NK-92 (cell line): Measurements from ENCODE around the gene NPL.

Experiments
- DNase-seq: peaks from one replicate; lab custom pipeline; 2025; ENCODE audit not compliant: unreplicated experiment; lab: John Stamatoyannopoulos, UW

NPL gene

DNA sequence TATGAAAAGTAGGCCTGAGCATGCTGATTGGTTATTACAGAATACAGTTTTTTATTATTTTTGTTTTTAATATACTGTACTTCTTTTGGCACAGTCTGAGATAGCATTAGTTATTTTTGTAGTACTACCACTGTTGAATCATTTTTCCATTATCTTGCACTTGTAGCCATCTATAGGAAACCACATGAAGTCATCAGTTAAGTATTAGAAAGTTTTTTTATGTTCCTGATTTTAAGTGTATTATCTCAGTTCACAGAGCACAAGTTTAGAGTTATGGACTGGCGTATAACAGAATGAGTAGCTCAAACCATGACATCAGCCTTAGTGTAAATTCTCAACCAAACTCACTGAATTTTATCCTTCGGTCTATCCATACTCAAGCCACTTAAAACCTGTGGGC, 72.4 kb downstream of the NPL start:
- no peak for DNase-seq

GRCh38 chr1:182862827-182863226, 73.3 kb downstream of the NPL start:
- DNase-seq: no peak

DNA sequence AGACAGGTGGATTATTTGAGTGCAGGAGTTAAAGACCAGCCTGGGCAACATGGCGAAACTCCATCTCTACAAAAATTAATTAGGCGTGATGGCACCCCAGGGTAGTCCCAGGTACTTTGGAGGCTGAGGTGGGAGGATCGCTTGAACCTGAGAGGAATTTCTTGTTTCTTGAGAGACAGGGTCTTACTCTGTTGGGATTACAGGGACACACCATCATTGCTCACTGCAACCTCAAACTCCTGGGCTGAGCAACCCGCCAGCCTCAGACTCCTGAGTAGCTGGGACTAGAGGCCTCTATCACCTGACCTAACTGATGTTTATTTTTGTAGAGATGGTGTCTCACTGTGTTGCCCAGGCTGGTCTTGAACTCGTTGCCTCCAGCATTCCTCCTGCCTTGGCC, 74.4 kb downstream of the NPL start:
- no peak for DNase-seq

GRCh38 chr1:182867861-182868260, 78.3 kb downstream of the NPL start:
- DNase-seq: no peak

DNA sequence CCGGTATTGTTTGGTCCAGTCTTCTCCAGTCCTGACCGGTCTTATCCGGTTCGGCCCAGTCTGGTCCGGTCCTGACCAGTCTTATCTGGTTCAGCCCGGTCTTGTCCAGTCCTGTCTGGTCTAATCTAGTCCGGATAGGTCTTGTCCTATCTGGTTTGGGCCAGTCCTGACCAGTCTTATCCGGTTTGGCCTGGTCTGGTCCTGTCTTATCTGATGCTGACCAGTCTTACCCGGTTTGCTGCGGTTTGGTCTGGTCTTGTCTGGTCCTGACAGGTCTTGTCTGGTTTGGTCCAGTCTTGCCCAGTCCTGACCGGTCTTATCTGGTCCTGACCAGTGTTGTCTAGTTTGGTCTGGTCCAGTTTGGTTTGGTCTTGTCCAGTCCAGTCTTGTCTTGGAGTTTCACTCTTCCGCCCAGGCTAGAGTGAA, 79.7 kb downstream of the NPL start:
- no peak for DNase-seq

DNA sequence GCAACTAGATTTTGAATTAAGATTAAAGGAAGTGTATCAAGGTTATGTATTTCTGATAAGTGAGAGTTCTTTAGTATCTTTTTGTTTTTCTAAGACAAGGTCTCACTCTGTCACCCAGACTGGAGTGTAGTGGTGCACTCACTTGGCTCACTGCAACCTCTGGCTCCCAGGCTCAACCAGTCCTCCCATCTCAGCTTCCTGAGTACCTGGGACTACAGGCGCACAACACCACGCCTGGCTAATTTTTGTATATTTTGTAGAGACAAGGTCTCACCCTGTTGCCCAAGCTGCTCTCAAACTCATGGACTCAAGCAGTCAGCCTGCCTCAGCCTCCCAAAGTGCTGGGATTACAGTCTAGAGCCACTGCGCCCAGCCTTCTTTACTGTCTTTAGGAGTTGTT, 83.3 kb downstream of the NPL start:
- DNase-seq: no peak

- no peak for DNase-seq
Measured at GRCh38 chr1:182875889-182876288, 86.3 kb downstream of the NPL start.

GRCh38 chr1:182877331-182877730, 87.8 kb downstream of the NPL start:
- DNase-seq: no peak

DNA sequence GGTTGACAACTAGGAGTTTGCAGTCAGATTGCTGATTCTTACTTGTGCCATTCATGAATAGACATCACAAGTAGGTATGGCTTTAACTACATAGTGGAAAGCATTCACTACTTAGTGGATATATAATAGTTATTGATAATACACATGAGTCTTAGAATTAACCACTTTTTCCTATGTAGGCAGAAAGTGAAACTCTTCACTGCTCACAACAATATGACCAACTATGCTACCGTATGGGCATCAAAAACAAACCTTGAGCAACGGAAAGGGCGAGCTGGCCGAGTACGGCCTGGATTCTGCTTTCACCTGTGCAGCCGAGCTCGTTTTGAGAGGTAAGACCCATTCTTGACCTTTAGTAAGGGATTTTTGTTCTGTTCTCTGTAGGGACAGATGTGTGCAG, 88.3 kb downstream of the NPL start:
- no peak for DNase-seq
